Esophagus (tissue), 2 donors: Measurements from ENCODE around the gene MUC5B. TPM values are rescaled to one million over a fixed set of nuclear protein-coding genes. Genes with fewer than 3 reads are reported as not detected.

Experiments used
- H3K27ac ChIP-seq, 2 donors: one replicate each; pipeline ENCODE4 v1.5.1; 2013; ENCODE audit warnings: low read depth in 2 of 2, mild to moderate bottlenecking in 2 of 2, inconsistent platforms in 1 of 2, low read length in 1 of 2, moderate library complexity in 1 of 2
- H3K27me3 ChIP-seq, 2 donors: one replicate each; pipeline ENCODE4 v1.6.1; 2013; ENCODE audit warnings: low read length in 2 of 2, control low read depth in 1 of 2, mild to moderate bottlenecking in 1 of 2; ENCODE audit not compliant: insufficient read depth in 2 of 2, control insufficient read depth in 1 of 2
- H3K36me3 ChIP-seq, 2 donors: one replicate each; pipeline ENCODE4 v1.6.1; 2013; ENCODE audit warnings: low read length in 1 of 2; ENCODE audit not compliant: control insufficient read depth in 2 of 2, insufficient read depth in 2 of 2
- H3K4me1 ChIP-seq, 2 donors: one replicate each; pipeline ENCODE4 v1.6.1; 2013; ENCODE audit warnings: low read length in 1 of 2; ENCODE audit not compliant: control insufficient read depth in 2 of 2, insufficient read depth in 2 of 2
- H3K4me3 ChIP-seq, 2 donors: one replicate each; pipeline ENCODE4 v1.5.1; 2013; ENCODE audit warnings: low read length in 2 of 2, mild to moderate bottlenecking in 2 of 2, low read depth in 1 of 2, moderate library complexity in 1 of 2
- H3K9me3 ChIP-seq, 2 donors: one replicate each; pipeline ENCODE4 v1.6.1; 2013; ENCODE audit warnings: mild to moderate bottlenecking in 2 of 2, low read depth in 1 of 2, low read length in 1 of 2, moderate library complexity in 1 of 2; ENCODE audit not compliant: control insufficient read depth in 2 of 2, insufficient read depth in 1 of 2
- WGBS, 2 donors: extraction: QIAGEN DNeasy Blood & Tissue Kit; methylation state at CpG; one replicate each; pipeline ENCODE4 v1.1.7; 2013; 5-methylcytosine and 5-hydroxymethylcytosine counted together
- polyA plus RNA-seq, 2 donors: library from polyadenylated mRNA; stranded (reverse); fragments of 200-250 nt; gene quantifications; one replicate each; pipeline ENCODE4 v1.2.3, GENCODE V29; 2013
- donor health status: healthy with polysubstance abuse.
- donor health status: Bipolar disorder and iron deficiency.

The MUC5B gene
- polyA plus RNA-seq, 2 donors, result 0.18 to 0.56 TPM

DNA sequence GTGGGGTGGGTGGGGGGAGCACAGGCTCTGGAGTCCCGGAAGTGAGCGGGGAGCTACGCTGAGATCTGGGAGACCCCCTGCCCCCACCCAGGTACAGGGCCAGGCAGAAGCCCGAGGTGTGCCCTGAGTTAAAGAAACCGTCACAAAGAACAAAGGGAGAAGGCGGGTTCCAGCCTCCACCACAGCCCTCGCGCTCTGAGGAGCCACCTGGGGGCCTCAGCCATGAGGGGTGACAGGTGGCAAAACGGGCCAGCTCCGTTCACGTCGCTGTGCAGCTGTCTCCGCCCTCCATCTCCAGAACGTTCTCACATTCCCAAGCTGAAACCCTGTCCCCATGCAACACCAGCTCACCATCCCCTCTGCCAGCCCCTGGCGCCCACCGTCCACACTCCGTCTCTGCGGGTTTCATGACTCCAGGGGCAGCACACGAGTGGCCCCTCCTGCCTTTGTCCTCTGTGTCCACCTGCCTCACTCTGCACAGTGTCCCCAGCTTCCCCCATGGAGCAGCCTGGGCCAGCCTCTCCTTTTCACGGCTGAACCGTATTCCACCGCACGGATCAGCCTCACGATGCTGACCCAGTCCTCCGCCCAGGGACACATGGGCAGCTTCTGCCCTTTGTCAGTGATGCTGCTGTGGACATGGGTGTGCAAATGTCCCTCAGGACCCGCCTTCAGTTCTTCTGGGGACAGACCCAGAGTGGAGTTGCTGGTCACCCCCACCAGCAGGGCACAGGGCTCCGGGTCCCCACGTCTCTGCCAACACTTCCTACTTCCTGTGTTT is 1.7 kb upstream of the MUC5B start:
- Histone ChIP-seq H3K4me1 (no peaks in the 10 kb centered on the region), H3K27me3 (no peaks in the 10 kb centered on the region), H3K4me3 (no peak overlapping the region), H3K27ac (no peak overlapping the region), H3K36me3 (no peaks in the 10 kb centered on the region), H3K9me3 (no peaks in the 10 kb centered on the region)
- WGBS, 2 donors, result 50 to 56% methylated on average over 28 of the region's 28 CpGs

DNA sequence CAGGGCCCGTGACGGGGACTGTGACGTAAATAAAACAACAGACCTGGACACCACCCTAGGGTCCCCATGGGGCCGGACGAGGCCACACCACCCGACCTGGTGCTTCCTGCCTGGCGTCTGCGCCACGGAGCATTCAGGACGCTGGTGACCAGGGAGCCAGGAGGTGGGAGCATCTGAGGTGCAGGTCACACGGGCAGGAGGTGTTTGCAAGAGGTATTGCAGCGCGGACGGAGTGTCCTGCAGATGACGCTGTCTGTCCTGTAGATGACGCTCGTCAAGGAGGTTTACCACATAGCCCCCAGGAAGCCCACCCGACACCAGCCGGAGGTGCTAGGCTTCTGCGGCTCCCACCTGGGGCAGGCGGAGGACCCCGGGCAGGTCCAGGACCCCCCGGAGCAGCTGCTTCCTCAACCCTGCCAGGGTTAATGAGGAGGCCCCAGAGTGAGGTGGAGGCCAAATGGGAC is 986 bp upstream of the MUC5B start:
- Histone ChIP-seq H3K27me3 (no peaks in the 10 kb centered on the region), H3K9me3 (no peaks in the 10 kb centered on the region), H3K27ac (no peak overlapping the region), H3K4me1 (no peaks in the 10 kb centered on the region), H3K36me3 (no peaks in the 10 kb centered on the region), H3K4me3 (no peak overlapping the region)
- WGBS, 2 donors, result 82 to 88% methylated on average over 23 of the region's 23 CpGs

DNA sequence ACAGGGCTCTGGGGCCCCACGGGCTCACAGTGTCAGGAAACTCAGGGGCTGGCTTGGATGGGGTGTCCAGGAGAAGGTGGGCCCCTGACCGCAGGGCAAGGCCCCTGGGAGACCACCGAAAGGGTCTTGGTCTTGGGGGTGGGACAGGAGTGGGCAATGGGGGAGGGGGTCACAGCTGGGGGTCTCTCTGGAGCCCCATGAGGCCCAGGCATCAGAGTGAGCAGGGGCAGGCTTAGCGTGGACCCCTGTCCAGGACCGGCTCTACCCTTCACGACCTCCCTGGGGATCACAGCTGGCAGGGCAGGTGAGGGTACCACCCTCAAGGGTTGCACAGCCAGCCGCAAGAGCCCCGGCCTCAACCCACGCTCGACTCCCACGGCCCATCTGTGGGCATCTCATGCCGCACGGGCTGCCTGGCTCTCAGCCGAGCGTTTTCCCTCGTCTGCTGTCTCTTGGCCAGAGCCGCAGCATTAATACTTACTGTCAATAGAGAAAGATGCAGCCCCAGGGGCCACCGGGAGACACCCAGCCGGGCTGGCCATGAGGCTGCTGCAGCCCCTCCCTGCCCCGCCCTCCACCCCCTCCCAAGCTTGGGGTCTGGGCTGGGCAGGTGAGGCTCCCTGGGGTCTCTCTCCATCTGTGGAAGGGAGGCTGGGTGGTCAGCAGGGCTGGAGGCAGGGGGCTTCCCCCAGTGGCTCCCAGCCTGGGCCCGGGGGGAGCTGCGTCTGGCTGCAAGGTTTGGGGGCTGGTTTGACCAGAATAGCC is 662 bp downstream of the MUC5B start:
- Histone ChIP-seq H3K36me3 (no peaks in the 10 kb centered on the region), H3K4me3 (no peak overlapping the region), H3K27me3 (no peaks in the 10 kb centered on the region), H3K27ac (no peak overlapping the region), H3K4me1 (no peaks in the 10 kb centered on the region), H3K9me3 (no peaks in the 10 kb centered on the region)
- WGBS, 2 donors, result 47% methylated on average over 22 of the region's 22 CpGs

DNA sequence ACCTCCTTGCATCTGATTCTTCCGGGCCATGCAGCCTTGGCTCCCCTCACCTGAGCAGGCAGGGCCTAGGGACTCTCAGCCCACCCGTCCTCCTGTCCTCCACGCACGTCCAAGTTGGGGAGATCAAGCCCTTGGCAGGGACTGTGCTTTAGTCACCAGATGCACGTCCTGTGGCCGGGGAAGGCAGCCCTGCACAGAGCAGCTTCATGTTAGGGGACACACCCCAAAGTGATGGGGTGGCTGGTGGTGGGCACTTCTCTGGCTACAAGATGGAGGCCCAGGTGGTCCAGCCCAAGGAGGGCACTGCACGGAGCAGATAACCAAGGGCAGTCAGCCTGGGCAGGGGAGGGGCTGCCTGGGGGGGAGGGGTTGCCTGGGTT is 1.2 kb downstream of the MUC5B start:
- H3K36me3 ChIP-seq, result no peaks in the 10 kb centered on the region
- H3K27ac ChIP-seq, result no peak overlapping the region
- H3K27me3 ChIP-seq, result no peaks in the 10 kb centered on the region
- H3K4me3 ChIP-seq, result no peak overlapping the region
- H3K4me1 ChIP-seq, result no peaks in the 10 kb centered on the region
- WGBS, 2 donors, result 31 to 33% methylated on average over 7 of the region's 7 CpGs
- no peaks in the 10 kb centered on the region for H3K9me3 ChIP-seq

DNA sequence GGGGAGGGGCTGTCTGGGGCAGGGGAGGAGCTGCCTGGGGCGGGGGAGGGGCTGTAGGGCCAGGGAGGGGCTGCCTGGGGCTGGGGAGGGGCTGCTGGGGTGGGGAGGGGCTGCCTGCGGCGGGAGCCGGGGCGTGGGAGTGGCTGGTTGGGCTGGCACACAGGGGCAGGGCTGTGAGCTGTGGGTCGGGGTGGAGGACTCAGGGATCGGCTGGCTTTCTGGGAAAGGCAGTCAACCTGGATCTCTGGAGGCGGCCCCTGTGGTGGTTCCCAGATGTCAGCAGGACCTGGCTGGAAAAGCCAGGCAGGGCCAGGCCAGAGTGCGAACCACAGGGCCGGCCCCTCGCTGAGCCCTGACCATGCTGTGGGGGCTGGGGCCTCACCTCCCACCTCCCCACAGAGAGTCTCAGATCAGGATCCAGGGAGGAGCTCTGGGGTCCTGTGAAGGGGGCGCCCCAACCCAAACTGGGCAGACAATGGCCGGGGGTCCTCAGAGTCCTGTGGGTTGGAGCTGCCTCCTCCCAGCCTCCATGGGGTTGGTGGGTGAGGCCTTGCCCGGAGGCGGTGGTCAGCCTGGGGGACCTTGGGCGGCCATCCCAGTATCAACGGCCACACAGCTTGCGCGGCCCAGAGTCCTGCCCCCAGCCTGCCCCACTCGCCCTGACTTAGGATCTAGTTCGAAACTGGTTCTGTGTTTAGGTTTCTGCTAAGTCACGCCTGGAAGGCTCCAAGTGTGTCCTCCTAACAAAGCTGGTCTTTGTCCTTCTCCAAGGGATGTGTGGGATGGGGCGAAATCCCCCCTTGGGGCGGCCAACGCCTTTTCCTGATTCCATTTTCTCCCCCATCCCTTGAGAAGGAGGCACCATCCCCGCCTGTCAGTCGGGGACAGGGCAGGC is 1.9 kb downstream of the MUC5B start:
- no peaks in the 10 kb centered on the region for H3K27me3 ChIP-seq

DNA sequence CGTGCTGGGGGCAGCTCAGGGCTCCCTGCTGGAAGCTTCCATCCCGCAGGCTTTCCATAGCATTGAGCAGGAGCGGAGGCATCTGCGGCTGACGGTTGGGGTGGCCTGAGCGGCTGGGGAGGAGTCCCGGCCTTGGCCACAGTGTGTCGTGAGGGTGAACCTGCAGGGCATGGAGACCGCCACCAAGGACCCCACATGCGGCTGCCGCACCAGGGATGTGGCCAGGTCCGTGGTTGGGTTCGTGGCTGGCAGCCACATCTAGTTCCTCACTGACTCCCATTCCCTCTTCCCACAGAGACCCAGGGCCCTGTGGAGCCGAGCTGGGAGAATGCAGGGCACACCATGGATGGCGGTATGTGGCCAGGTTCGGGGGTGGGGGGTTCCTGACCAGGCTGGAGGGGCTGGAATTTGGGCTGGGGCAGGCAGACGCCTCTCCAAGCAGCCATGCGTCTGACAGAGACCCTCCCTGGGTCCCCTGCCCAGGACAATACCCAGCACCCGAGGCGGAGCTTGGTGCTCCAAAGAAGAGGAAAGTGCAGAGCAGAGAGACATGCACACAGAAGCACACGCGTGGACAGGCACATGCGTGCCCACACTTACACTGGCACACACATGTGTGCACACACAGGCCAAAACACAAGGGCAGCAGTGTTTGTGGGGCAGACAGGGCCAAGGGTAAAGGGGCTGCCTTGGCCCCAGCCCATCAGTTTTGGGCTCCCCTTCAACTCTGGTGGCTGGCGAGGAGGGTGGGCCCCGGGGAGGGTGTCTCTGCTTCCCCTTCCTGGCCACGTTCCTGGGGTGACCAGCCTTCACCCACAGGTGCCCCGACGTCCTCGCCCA is 2.7 kb downstream of the MUC5B start:
- H3K27ac ChIP-seq, result no peak overlapping the region
- H3K27me3 ChIP-seq, result no peaks in the 10 kb centered on the region
- H3K4me1 ChIP-seq, result peaks cover 0 to 6% of the 10 kb centered on the region in 2 donors
- no peaks in the 10 kb centered on the region for H3K9me3 ChIP-seq
- no peak overlapping the region for H3K4me3 ChIP-seq
- 77 to 83% methylated on average over 23 to 29 of the region's 29 CpGs for WGBS, 2 donors
- H3K36me3 ChIP-seq, result no peaks in the 10 kb centered on the region

More for the DNA sequence above, 1.9 kb downstream of the MUC5B start:
- H3K4me3 ChIP-seq, result no peak overlapping the region
- 60 to 65% methylated on average over 25 to 27 of the region's 27 CpGs for WGBS, 2 donors
- no peak overlapping the region for H3K27ac ChIP-seq
- H3K9me3 ChIP-seq, result no peaks in the 10 kb centered on the region
- H3K36me3 ChIP-seq, result no peaks in the 10 kb centered on the region
- H3K4me1 ChIP-seq, result peaks cover 0 to 5% of the 10 kb centered on the region in 2 donors

DNA sequence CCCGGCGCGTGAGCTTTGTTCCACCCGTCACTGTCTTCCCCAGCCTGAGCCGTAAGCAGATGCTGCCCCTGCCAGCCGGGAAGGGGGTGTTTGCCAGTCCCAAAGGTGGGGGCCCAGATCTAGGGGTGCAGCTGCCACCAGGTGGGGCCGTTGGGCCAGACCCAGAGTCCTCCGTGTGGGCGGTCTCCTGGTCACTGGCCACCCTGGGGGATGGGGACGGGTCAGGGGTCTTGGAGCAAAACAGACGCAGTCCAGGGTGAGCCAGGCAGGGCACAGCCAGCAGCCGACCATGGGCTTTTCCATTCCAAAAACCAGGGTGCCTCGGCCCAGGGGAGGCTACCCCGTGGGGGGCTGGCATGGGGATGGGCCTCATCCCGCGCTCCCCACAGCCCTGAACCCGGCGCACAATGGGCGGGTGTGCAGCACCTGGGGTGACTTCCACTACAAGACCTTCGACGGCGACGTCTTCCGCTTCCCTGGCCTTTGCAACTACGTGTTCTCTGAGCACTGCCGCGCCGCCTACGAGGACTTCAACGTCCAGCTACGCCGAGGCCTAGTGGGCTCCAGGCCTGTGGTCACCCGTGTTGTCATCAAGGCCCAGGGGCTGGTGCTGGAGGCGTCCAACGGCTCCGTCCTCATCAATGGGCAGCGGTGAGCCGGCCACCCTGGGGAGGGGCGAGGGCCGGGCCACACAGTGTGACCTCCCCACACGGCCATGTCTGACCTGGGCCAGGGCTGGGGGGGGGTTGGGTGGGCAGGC is 3.5 kb downstream of the MUC5B start:
- H3K27ac ChIP-seq, result no peak overlapping the region
- no peaks in the 10 kb centered on the region for H3K27me3 ChIP-seq
- no peaks in the 10 kb centered on the region for H3K9me3 ChIP-seq
- peaks cover 0 to 6% of the 10 kb centered on the region in 2 donors for H3K4me1 ChIP-seq
- H3K36me3 ChIP-seq, result no peaks in the 10 kb centered on the region
- H3K4me3 ChIP-seq, result no peak overlapping the region
- WGBS, 2 donors, result 74 to 76% methylated on average over 37 to 41 of the region's 41 CpGs

DNA sequence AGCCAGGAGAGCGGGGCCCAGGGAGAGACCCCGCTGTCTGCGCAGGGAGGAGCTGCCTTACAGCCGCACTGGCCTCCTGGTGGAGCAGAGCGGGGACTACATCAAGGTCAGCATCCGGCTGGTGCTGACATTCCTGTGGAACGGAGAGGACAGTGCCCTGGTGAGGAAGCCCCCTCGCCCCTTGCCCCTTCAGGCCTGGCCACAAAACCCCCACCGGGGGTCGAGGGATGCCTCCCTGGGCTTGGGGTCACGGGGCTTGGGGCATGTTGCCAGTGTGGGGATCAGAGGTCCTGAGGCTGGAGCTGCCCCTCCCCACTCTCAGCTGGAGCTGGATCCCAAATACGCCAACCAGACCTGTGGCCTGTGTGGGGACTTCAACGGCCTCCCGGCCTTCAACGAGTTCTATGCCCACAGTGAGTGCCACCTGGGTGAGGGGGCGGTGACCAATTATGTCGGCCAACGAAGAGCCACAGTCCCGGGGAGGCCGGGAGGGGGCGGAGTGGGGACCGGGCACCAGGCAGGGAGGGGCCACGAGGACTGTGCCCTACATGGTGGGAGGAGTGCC is 4.2 kb downstream of the MUC5B start:
- Histone ChIP-seq H3K4me3 (no peak overlapping the region), H3K27me3 (no peaks in the 10 kb centered on the region), H3K27ac (no peak overlapping the region), H3K36me3 (no peaks in the 10 kb centered on the region), H3K9me3 (no peaks in the 10 kb centered on the region), H3K4me1 (peaks cover 0 to 6% of the 10 kb centered on the region in 2 donors)
- 60% methylated on average over 23 of the region's 23 CpGs for WGBS, 2 donors
